ENCODE results near the gene CHODL.

The CHODL gene

GRCh38 chr21:18252680-18253079 is 8.0 kb downstream of the CHODL start:
- no peak overlapping the region for H3K4me2 ChIP-seq (ENCODE audit: low read length)
- H3K4me3 ChIP-seq (ENCODE audit: low read length): no peak overlapping the region
- H3K27me3 ChIP-seq (ENCODE audit: low read depth, low read length): no peaks in the 10 kb centered on the region
- no peaks in the 10 kb centered on the region for H3K9me3 ChIP-seq (ENCODE audit: insufficient read depth, low read length)
- H3K27ac ChIP-seq (ENCODE audit: low read length): no peak overlapping the region
- no peaks in the 10 kb centered on the region for H3K4me1 ChIP-seq (ENCODE audit: low read length)
- H4K20me1 ChIP-seq (ENCODE audit: insufficient read depth, low read length): no peaks in the 10 kb centered on the region
- H2AFZ ChIP-seq (ENCODE audit: low read depth, low read length): no peak overlapping the region
- H3K79me2 ChIP-seq (ENCODE audit: low read length): no peaks in the 10 kb centered on the region
- H3K36me3 ChIP-seq (replicated peaks; ENCODE audit: low read depth, low read length): no peaks in the 10 kb centered on the region
- H3K9ac ChIP-seq (ENCODE audit: low read length): no peak overlapping the region
- TF ChIP-seq CTCF (IDR thresholded peaks at IDR 0.05; ENCODE audit: low read depth, low read length) (no peak), EZH2phosphoT487 (IDR thresholded peaks at IDR 0.05; ENCODE audit: low read depth) (no peak)

GRCh38 chr21:18253221-18253620 is 8.6 kb downstream of the CHODL start:
- H3K79me2 ChIP-seq (ENCODE audit: low read length): no peaks in the 10 kb centered on the region
- H4K20me1 ChIP-seq (ENCODE audit: insufficient read depth, low read length): no peaks in the 10 kb centered on the region
- H3K9ac ChIP-seq (ENCODE audit: low read length): no peak overlapping the region
- no peak overlapping the region for H3K4me2 ChIP-seq (ENCODE audit: low read length)
- H3K27ac ChIP-seq (ENCODE audit: low read length): no peak overlapping the region
- H3K9me3 ChIP-seq (ENCODE audit: insufficient read depth, low read length): no peaks in the 10 kb centered on the region
- TF ChIP-seq CTCF (IDR thresholded peaks at IDR 0.05; ENCODE audit: low read depth, low read length) (no peak), EZH2phosphoT487 (IDR thresholded peaks at IDR 0.05; ENCODE audit: low read depth) (no peak)
- H3K4me1 ChIP-seq (ENCODE audit: low read length): no peaks in the 10 kb centered on the region
- H3K27me3 ChIP-seq (ENCODE audit: low read depth, low read length): no peaks in the 10 kb centered on the region
- no peak overlapping the region for H2AFZ ChIP-seq (ENCODE audit: low read depth, low read length)
- no peaks in the 10 kb centered on the region for H3K36me3 ChIP-seq (replicated peaks; ENCODE audit: low read depth, low read length)
- no peak overlapping the region for H3K4me3 ChIP-seq (ENCODE audit: low read length)

DNA sequence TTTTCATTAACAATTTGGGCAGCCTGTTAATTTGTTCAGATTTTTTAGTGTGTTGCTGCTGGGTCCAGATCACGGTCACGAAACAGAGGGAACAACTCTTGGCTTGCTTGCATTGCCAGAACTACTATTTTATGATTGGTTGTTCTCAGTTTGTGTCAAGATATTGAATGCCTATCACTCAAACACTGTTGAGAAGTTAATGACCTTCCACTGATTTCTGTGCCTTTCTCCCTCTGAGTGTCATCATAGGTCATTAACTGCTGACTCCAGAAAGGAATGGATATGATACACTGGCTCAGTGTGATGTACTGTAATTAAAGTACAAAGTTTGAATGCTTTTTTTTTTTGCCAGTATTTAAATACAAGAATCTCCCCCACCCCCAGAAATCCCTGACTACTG is 9.2 kb downstream of the CHODL start:
- Histone ChIP-seq H3K36me3 (replicated peaks; ENCODE audit: low read depth, low read length) (no peaks in the 10 kb centered on the region), H3K4me3 (ENCODE audit: low read length) (no peak overlapping the region), H4K20me1 (ENCODE audit: insufficient read depth, low read length) (no peaks in the 10 kb centered on the region), H2AFZ (ENCODE audit: low read depth, low read length) (no peak overlapping the region), H3K79me2 (ENCODE audit: low read length) (no peaks in the 10 kb centered on the region), H3K9me3 (ENCODE audit: insufficient read depth, low read length) (no peaks in the 10 kb centered on the region), H3K4me1 (ENCODE audit: low read length) (no peaks in the 10 kb centered on the region), H3K27me3 (ENCODE audit: low read depth, low read length) (no peaks in the 10 kb centered on the region), H3K27ac (ENCODE audit: low read length) (no peak overlapping the region), H3K9ac (ENCODE audit: low read length) (no peak overlapping the region), H3K4me2 (ENCODE audit: low read length) (no peak overlapping the region)
- TF ChIP-seq EZH2phosphoT487 (IDR thresholded peaks at IDR 0.05; ENCODE audit: low read depth): no peak
- no peak for TF ChIP-seq CTCF (IDR thresholded peaks at IDR 0.05; ENCODE audit: low read depth, low read length)

DNA sequence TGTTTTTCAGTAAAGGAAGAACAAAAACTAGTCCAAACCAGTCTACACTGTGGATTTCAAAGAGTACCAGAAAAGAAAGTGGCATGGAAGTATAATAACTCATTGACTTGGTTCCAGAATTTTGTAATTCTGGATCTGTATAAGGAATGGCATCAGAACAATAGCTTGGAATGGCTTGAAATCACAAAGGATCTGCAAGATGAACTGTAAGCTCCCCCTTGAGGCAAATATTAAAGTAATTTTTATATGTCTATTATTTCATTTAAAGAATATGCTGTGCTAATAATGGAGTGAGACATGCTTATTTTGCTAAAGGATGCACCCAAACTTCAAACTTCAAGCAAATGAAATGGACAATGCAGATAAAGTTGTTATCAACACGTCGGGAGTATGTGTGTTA is 21.3 kb downstream of the CHODL start:
- H3K4me3 ChIP-seq (ENCODE audit: low read length): no peak overlapping the region
- no peak overlapping the region for H3K9ac ChIP-seq (ENCODE audit: low read length)
- no peak overlapping the region for H3K4me2 ChIP-seq (ENCODE audit: low read length)
- no peaks in the 10 kb centered on the region for H3K27me3 ChIP-seq (ENCODE audit: low read depth, low read length)
- H3K9me3 ChIP-seq (ENCODE audit: insufficient read depth, low read length): no peaks in the 10 kb centered on the region
- no peak overlapping the region for H3K27ac ChIP-seq (ENCODE audit: low read length)
- no peaks in the 10 kb centered on the region for H4K20me1 ChIP-seq (ENCODE audit: insufficient read depth, low read length)
- H3K36me3 ChIP-seq (replicated peaks; ENCODE audit: low read depth, low read length): no peaks in the 10 kb centered on the region
- H3K4me1 ChIP-seq (ENCODE audit: low read length): no peaks in the 10 kb centered on the region
- TF ChIP-seq CTCF (IDR thresholded peaks at IDR 0.05; ENCODE audit: low read depth, low read length): no peak
- no peak for TF ChIP-seq EZH2phosphoT487 (IDR thresholded peaks at IDR 0.05; ENCODE audit: low read depth)
- H2AFZ ChIP-seq (ENCODE audit: low read depth, low read length): no peak overlapping the region
- no peaks in the 10 kb centered on the region for H3K79me2 ChIP-seq (ENCODE audit: low read length)
